ENCODE results near the gene MYCBP2. TPM values are rescaled to one million over a fixed set of nuclear protein-coding genes. Genes with fewer than 3 reads are reported as not detected.

Gene MYCBP2
- total RNA-seq, 1 experiment from 2014 or later, result 55.6 TPM

- Histone ChIP-seq H3K4me2 (no peak overlapping the region), H3K9me2 (ENCODE audit: insufficient read depth) (no peaks in the 10 kb centered on the region), H4K20me1 (ENCODE audit: insufficient read depth) (no peaks in the 10 kb centered on the region), H3K36me3 (ENCODE audit: low read depth) (peaks cover 13% of the 10 kb centered on the region; the same call in 1 of the 2 replicates), H3K79me2 (ENCODE audit: low read depth) (no peaks in the 10 kb centered on the region), H3K4me3 (no peak overlapping the region), H3K4me1 (replicated peaks; ENCODE audit: insufficient read depth) (no peaks in the 10 kb centered on the region), H3F3A (ENCODE audit: insufficient read depth, low read depth) (no peaks in the 10 kb centered on the region), H3K27me3 (ENCODE audit: insufficient read depth, low read depth) (no peaks in the 10 kb centered on the region), H3K27ac (no peak overlapping the region), H2AFZ (no peak overlapping the region), H3K9me3 (ENCODE audit: insufficient read depth, low read depth) (no peaks in the 10 kb centered on the region)
- DNase-seq, result no peak
- TF ChIP-seq CTCF (conservative IDR thresholded peaks at IDR 0.05), result no peak
- TF ChIP-seq EZH2 (IDR thresholded peaks at IDR 0.05; ENCODE audit: low read depth), result no peak
- no TSS peak for BruUV-seq (replicated peaks)
- POLR2A ChIA-PET (ENCODE audit: unreplicated experiment), result interaction anchor here (0.6 kb wide), 1 partner anchor 150 kb away, joined by 6 read pairs; no protein-coding TSS in a partner anchor
- CTCF ChIA-PET, result no interaction called here
- intact Hi-C loops (cut with micrococcal nuclease; ENCODE audit: unreplicated experiment), result no loop called here
These were observed 150.5 kb downstream of the MYCBP2 start for GRCh38 chr13:77176350-77176749.

- no peak overlapping the region for H3K27ac ChIP-seq
- H3K36me3 ChIP-seq (ENCODE audit: low read depth), result peaks cover 14% of the 10 kb centered on the region; the same call in 1 of the 2 replicates
- H3K27me3 ChIP-seq (ENCODE audit: insufficient read depth, low read depth), result no peaks in the 10 kb centered on the region
- no peaks in the 10 kb centered on the region for H3K79me2 ChIP-seq (ENCODE audit: low read depth)
- DNase-seq, result no peak
- no peaks in the 10 kb centered on the region for H3F3A ChIP-seq (ENCODE audit: insufficient read depth, low read depth)
- TF ChIP-seq CTCF (conservative IDR thresholded peaks at IDR 0.05), result no peak
- BruUV-seq (replicated peaks), result no TSS peak
- ChIA-PET POLR2A (ENCODE audit: unreplicated experiment) (no interaction called here), CTCF (no interaction called here)
- no peak overlapping the region for H3K4me2 ChIP-seq
- H3K9me3 ChIP-seq (ENCODE audit: insufficient read depth, low read depth), result no peaks in the 10 kb centered on the region
- H3K9me2 ChIP-seq (ENCODE audit: insufficient read depth), result no peaks in the 10 kb centered on the region
- no peaks in the 10 kb centered on the region for H4K20me1 ChIP-seq (ENCODE audit: insufficient read depth)
- no peak overlapping the region for H3K4me3 ChIP-seq
- intact Hi-C loops (cut with micrococcal nuclease; ENCODE audit: unreplicated experiment), result no loop called here
- H2AFZ ChIP-seq, result no peak overlapping the region
- H3K4me1 ChIP-seq (replicated peaks; ENCODE audit: insufficient read depth), result no peaks in the 10 kb centered on the region
These were observed 154.2 kb downstream of the MYCBP2 start for GRCh38 chr13:77172650-77173049.

GRCh38 chr13:77171451-77171850 is 155.4 kb downstream of the MYCBP2 start:
- no peak overlapping the region for H3K27ac ChIP-seq
- no peaks in the 10 kb centered on the region for H3K79me2 ChIP-seq (ENCODE audit: low read depth)
- H3K27me3 ChIP-seq (ENCODE audit: insufficient read depth, low read depth), result no peaks in the 10 kb centered on the region
- no TSS peak for BruUV-seq (replicated peaks)
- no peak for DNase-seq
- TF ChIP-seq EZH2 (IDR thresholded peaks at IDR 0.05; ENCODE audit: low read depth), result no peak
- TF ChIP-seq CTCF (conservative IDR thresholded peaks at IDR 0.05), result no peak
- H3K36me3 ChIP-seq (ENCODE audit: low read depth), result peaks cover 17% of the 10 kb centered on the region; the same call in 1 of the 2 replicates
- H3F3A ChIP-seq (ENCODE audit: insufficient read depth, low read depth), result no peaks in the 10 kb centered on the region
- no peaks in the 10 kb centered on the region for H3K4me1 ChIP-seq (replicated peaks; ENCODE audit: insufficient read depth)
- intact Hi-C loops (cut with micrococcal nuclease; ENCODE audit: unreplicated experiment), result no loop called here
- H4K20me1 ChIP-seq (ENCODE audit: insufficient read depth), result no peaks in the 10 kb centered on the region
- H3K4me2 ChIP-seq, result no peak overlapping the region
- no peak overlapping the region for H3K4me3 ChIP-seq
- no peak overlapping the region for H2AFZ ChIP-seq
- POLR2A ChIA-PET (ENCODE audit: unreplicated experiment), result no interaction called here
- H3K9me2 ChIP-seq (ENCODE audit: insufficient read depth), result no peaks in the 10 kb centered on the region
- H3K9me3 ChIP-seq (ENCODE audit: insufficient read depth, low read depth), result no peaks in the 10 kb centered on the region
- CTCF ChIA-PET, result no interaction called here
